ENCODE results near the gene EXTL2.

The EXTL2 gene

DNA sequence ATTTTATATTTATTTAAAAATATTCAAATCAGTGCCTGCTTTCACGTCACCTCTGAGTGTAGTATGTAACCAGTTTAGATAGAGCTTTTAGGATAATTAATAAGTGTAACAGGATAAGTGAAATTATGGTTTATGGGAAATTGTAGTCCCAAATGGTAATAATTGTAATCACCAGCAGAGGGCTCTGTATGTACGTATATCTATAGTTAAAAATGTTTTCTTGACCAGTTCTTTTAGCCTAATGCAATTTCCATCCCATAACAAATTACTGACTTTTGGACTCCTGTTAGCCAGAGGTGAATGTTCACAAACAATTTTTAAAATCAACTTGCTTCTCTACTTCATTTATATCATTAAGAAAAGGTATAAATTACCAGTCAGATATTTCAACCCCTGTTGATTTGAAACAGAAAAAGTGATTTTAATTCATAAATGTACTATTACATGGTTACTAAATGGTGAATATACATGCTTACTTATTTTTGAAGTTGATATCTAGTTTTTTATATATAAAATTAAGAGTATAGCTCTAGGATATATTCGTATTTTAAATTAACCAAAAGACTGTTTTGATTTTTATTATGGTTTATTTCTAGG is 26.6 kb upstream of the EXTL2 start:
- H4K20me1 ChIP-seq (ENCODE audit: insufficient read depth, low read length) = no peaks in the 10 kb centered on the region
- H2AFZ ChIP-seq (ENCODE audit: low read length) = no peak overlapping the region
- no peak overlapping the region for H3K9ac ChIP-seq (ENCODE audit: low read length)
- no peaks in the 10 kb centered on the region for H3K79me2 ChIP-seq (ENCODE audit: low read length)
- H3K27me3 ChIP-seq (replicated peaks; ENCODE audit: insufficient read depth, low read length) = no peaks in the 10 kb centered on the region
- peak; percentile 22 for DNase-seq
- H3F3A ChIP-seq (ENCODE audit: insufficient read depth, low read length) = no peaks in the 10 kb centered on the region
- no peaks in the 10 kb centered on the region for H3K9me3 ChIP-seq (replicated peaks; ENCODE audit: insufficient read depth, low read length)
- H3K36me3 ChIP-seq (replicated peaks; ENCODE audit: insufficient read depth, low read length) = no peaks in the 10 kb centered on the region
- no peaks in the 10 kb centered on the region for H3K9me2 ChIP-seq (replicated peaks; ENCODE audit: insufficient read depth, low read length)
- H3K4me2 ChIP-seq (ENCODE audit: low read depth, low read length) = no peak overlapping the region
- H3K27ac ChIP-seq (ENCODE audit: low read length) = no peak overlapping the region
- no peak overlapping the region for H3K4me3 ChIP-seq (ENCODE audit: low read length)
- H3K4me1 ChIP-seq (ENCODE audit: low read length) = no peaks in the 10 kb centered on the region
- no peak for TF ChIP-seq EZH2phosphoT487 (IDR thresholded peaks at IDR 0.05; ENCODE audit: low read length)
- TF ChIP-seq, protein P1, sequence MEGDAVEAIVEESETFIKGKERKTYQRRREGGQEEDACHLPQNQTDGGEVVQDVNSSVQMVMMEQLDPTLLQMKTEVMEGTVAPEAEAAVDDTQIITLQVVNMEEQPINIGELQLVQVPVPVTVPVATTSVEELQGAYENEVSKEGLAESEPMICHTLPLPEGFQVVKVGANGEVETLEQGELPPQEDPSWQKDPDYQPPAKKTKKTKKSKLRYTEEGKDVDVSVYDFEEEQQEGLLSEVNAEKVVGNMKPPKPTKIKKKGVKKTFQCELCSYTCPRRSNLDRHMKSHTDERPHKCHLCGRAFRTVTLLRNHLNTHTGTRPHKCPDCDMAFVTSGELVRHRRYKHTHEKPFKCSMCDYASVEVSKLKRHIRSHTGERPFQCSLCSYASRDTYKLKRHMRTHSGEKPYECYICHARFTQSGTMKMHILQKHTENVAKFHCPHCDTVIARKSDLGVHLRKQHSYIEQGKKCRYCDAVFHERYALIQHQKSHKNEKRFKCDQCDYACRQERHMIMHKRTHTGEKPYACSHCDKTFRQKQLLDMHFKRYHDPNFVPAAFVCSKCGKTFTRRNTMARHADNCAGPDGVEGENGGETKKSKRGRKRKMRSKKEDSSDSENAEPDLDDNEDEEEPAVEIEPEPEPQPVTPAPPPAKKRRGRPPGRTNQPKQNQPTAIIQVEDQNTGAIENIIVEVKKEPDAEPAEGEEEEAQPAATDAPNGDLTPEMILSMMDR (IDR thresholded peaks at IDR 0.05; ENCODE audit: low read length) = peak; percentile 38

DNA sequence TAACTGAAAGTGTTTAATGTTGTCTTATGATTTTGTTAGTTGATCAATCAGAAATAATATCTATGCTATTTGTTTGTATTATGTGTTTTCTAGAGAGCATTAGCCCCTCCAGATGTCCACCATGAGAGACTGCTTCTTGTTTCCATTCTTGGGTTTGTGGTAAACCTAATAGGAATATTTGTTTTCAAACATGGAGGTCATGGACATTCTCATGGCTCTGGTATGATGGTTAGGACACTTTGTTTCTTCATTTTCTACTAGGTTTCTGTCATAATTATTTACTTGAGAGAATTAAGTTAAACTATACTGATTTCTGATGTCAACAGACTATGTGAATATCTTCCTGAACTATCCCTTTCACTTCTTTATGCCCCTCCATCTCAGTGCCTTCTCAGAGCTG is 17.4 kb upstream of the EXTL2 start:
- Histone ChIP-seq H3K36me3 (replicated peaks; ENCODE audit: insufficient read depth, low read length) (no peaks in the 10 kb centered on the region), H3K27ac (ENCODE audit: low read length) (no peak overlapping the region), H3K4me1 (ENCODE audit: low read length) (no peaks in the 10 kb centered on the region), H3K9me2 (replicated peaks; ENCODE audit: insufficient read depth, low read length) (no peaks in the 10 kb centered on the region), H3K9me3 (replicated peaks; ENCODE audit: insufficient read depth, low read length) (no peaks in the 10 kb centered on the region), H3K27me3 (replicated peaks; ENCODE audit: insufficient read depth, low read length) (no peaks in the 10 kb centered on the region), H3K79me2 (ENCODE audit: low read length) (no peaks in the 10 kb centered on the region), H3K4me2 (ENCODE audit: low read depth, low read length) (no peak overlapping the region), H3F3A (ENCODE audit: insufficient read depth, low read length) (no peaks in the 10 kb centered on the region), H3K9ac (ENCODE audit: low read length) (no peak overlapping the region), H3K4me3 (ENCODE audit: low read length) (no peak overlapping the region), H2AFZ (ENCODE audit: low read length) (no peak overlapping the region), H4K20me1 (ENCODE audit: insufficient read depth, low read length) (no peaks in the 10 kb centered on the region)
- TF ChIP-seq, protein P1 (IDR thresholded peaks at IDR 0.05; ENCODE audit: low read length) = no peak
- TF ChIP-seq EZH2 (optimal IDR thresholded peaks at IDR 0.05; ENCODE audit: low read depth, low read length) = no peak
- TF ChIP-seq EZH2phosphoT487 (IDR thresholded peaks at IDR 0.05; ENCODE audit: low read length) = no peak
- no peak for DNase-seq

DNA sequence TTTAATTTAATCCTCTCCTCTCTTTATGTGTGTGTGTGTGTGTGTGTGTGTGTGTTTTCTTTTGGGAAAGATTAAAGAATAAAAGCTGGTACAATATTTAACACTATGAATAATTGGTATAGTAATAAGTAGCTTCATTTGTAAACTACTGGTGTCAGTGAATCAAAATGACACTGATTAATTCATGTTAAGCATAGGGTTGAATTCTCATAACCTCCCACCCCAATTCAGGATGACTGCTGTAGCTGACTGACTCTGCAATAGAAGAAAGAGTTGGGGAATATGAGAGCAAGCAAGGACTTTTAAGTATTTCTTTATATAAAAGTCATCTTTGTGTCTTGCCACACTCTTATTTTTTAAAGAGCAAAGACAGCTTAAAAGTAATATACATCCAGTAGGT is 14.4 kb upstream of the EXTL2 start:
- Histone ChIP-seq H3K36me3 (replicated peaks; ENCODE audit: insufficient read depth, low read length) (no peaks in the 10 kb centered on the region), H2AFZ (ENCODE audit: low read length) (no peak overlapping the region)
- TF ChIP-seq EZH2phosphoT487 (IDR thresholded peaks at IDR 0.05; ENCODE audit: low read length) (no peak), EZH2 (optimal IDR thresholded peaks at IDR 0.05; ENCODE audit: low read depth, low read length) (no peak)
- TF ChIP-seq, protein P1 (IDR thresholded peaks at IDR 0.05; ENCODE audit: low read length) = no peak

More for the DNA sequence above, 14.4 kb upstream of the EXTL2 start:
- Histone ChIP-seq H3K4me2 (ENCODE audit: low read depth, low read length) (no peak overlapping the region), H3K9ac (ENCODE audit: low read length) (no peak overlapping the region), H3K9me2 (replicated peaks; ENCODE audit: insufficient read depth, low read length) (no peaks in the 10 kb centered on the region), H3K4me3 (ENCODE audit: low read length) (no peak overlapping the region), H3K27me3 (replicated peaks; ENCODE audit: insufficient read depth, low read length) (no peaks in the 10 kb centered on the region), H4K20me1 (ENCODE audit: insufficient read depth, low read length) (no peaks in the 10 kb centered on the region), H3K79me2 (ENCODE audit: low read length) (no peaks in the 10 kb centered on the region), H3K27ac (ENCODE audit: low read length) (no peak overlapping the region), H3K4me1 (ENCODE audit: low read length) (no peaks in the 10 kb centered on the region), H3F3A (ENCODE audit: insufficient read depth, low read length) (no peaks in the 10 kb centered on the region), H3K9me3 (replicated peaks; ENCODE audit: insufficient read depth, low read length) (no peaks in the 10 kb centered on the region)
- DNase-seq = no peak
